SK-N-SH (cell line): ENCODE results near the gene FCSK. TPM values are rescaled to one million over a fixed set of nuclear protein-coding genes. Genes with fewer than 3 reads are reported as not detected.

ENCODE experiments used
- CTCF ChIA-PET: fragments of 300-600, 350-600 bp; formaldehyde crosslinking; extraction: SDS; loops from one replicate; lab custom pipeline; 2021; lab: Yijun Ruan, JAX
- POLR2A ChIA-PET: fragments of 350-600 bp; sonication (Branson Sonifier 250); formaldehyde crosslinking; extraction: SDS; loops from one replicate; lab custom pipeline; 2020; ENCODE audit warnings: antibody characterized with exemption, inconsistent platforms; lab: Yijun Ruan, JAX
- DNase-seq: peaks from one replicate; pipeline ENCODE4 v3.0.0; 2012
- H2AFZ ChIP-seq: fragments of 200-600 bp; sonication (generic); 2 replicates; pipeline ENCODE4 v1.8.1; 2016; ENCODE audit warnings: antibody characterized with exemption, mild to moderate bottlenecking, low read depth
- H3F3A ChIP-seq: fragments of 200-600 bp; sonication (generic); replicated peaks from 2 replicates; pipeline ENCODE3; 2016; ENCODE audit warnings: antibody characterized with exemption, mild to moderate bottlenecking; ENCODE audit not compliant: insufficient read depth
- H3K27ac ChIP-seq, 2 experiments: fragments of 200-500 bp in 1 of 2; fragments of 200-600 bp in 1 of 2; sonication (Bioruptor generic) in 1 of 2; sonication (generic), shearing (Covaris generic) in 1 of 2; 2 replicates each; pipeline versions ENCODE4 v1.5.1 to v1.6.1; 2014 to 2016; ENCODE audit warnings: low read depth in 2 of 2, inconsistent platforms in 1 of 2, low read length in 1 of 2, mild to moderate bottlenecking in 1 of 2, mixed read lengths in 1 of 2
- H3K27me3 ChIP-seq: fragments of 200-600 bp; sonication (generic), shearing (Covaris generic); 2 replicates; pipeline ENCODE4 v1.6.1; 2016; ENCODE audit warnings: mixed run types; ENCODE audit not compliant: insufficient read depth
- H3K36me3 ChIP-seq, 2 experiments: fragments of 200-500 bp in 1 of 2; fragments of 200-600 bp in 1 of 2; sonication (Bioruptor generic) in 1 of 2; sonication (generic) in 1 of 2; replicated peaks in 1 of 2; 2 replicates each; pipeline versions ENCODE3 to v1.5.1; 2014 to 2016; ENCODE audit warnings: low read length in 1 of 2, mild to moderate bottlenecking in 1 of 2; ENCODE audit not compliant: insufficient read depth in 2 of 2, control insufficient read depth in 1 of 2
- H3K4me1 ChIP-seq, 2 experiments: fragments of 200-500 bp in 1 of 2; fragments of 200-600 bp in 1 of 2; sonication (Bioruptor generic) in 1 of 2; sonication (generic), shearing (Covaris generic) in 1 of 2; 2 replicates each; pipeline versions ENCODE4 v1.5.1 to v1.6.1; 2014 to 2016; ENCODE audit warnings: low read depth in 1 of 2, low read length in 1 of 2, mixed run types in 1 of 2; ENCODE audit not compliant: insufficient read depth in 2 of 2, control insufficient read depth in 1 of 2
- H3K4me2 ChIP-seq: fragments of 200-600 bp; sonication (generic), shearing (Covaris generic); 2 replicates; pipeline ENCODE4 v1.6.1; 2017; ENCODE audit warnings: mixed run types
- H3K4me3 ChIP-seq, 2 experiments: fragments of 200-500 bp in 1 of 2; fragments of 200-600 bp in 1 of 2; sonication (Bioruptor generic) in 1 of 2; sonication (generic), shearing (Covaris generic) in 1 of 2; 2 replicates each; pipeline versions ENCODE4 v1.5.1 to v1.8.1; 2014 to 2016; ENCODE audit warnings: low read depth in 2 of 2, inconsistent platforms in 1 of 2, low read length in 1 of 2, mild to moderate bottlenecking in 1 of 2, mixed read lengths in 1 of 2, moderate library complexity in 1 of 2
- H3K79me2 ChIP-seq: fragments of 200-600 bp; sonication (generic); 2 replicates; pipeline ENCODE4 v1.8.1; 2017; ENCODE audit warnings: mild to moderate bottlenecking; ENCODE audit not compliant: insufficient read depth
- H3K9ac ChIP-seq: fragments of 200-600 bp; sonication (generic); 2 replicates; pipeline ENCODE4 v1.6.1; 2017; ENCODE audit warnings: mixed run types
- H3K9me2 ChIP-seq: fragments of 200-600 bp; sonication (generic); 2 replicates; pipeline ENCODE4 v1.6.1; 2017; ENCODE audit warnings: mixed run types
- H3K9me3 ChIP-seq: fragments of 200-600 bp; sonication (generic); 2 replicates; pipeline ENCODE4 v1.6.1; 2017; ENCODE audit warnings: mixed run types, mild to moderate bottlenecking, moderate library complexity
- H4K20me1 ChIP-seq: fragments of 200-600 bp; sonication (generic); 2 replicates; pipeline ENCODE4 v1.6.1; 2017; ENCODE audit warnings: mild to moderate bottlenecking, mixed run types; ENCODE audit not compliant: insufficient read depth
- ELF1 ChIP-seq: IDR thresholded peaks from 2 replicates; pipeline ENCODE4 v1.4.0; 2012
- EP300 ChIP-seq, 2 experiments: IDR thresholded peaks; 2 replicates each; pipeline versions ENCODE4 v1.4.0 to v1.6.1; 2012; ENCODE audit warnings: borderline replicate concordance in 1 of 2, low read depth in 1 of 2, low read length in 1 of 2
- FOSL2 ChIP-seq: IDR thresholded peaks from 2 replicates; pipeline ENCODE4 v1.4.0; 2012; ENCODE audit warnings: low read depth, mild to moderate bottlenecking, moderate library complexity, borderline replicate concordance
- FOXJ3 ChIP-seq: sonication (generic); formaldehyde crosslinking; IDR thresholded peaks from 2 replicates; pipeline ENCODE4 v1.5.1; 2020; ENCODE audit warnings: mild to moderate bottlenecking, missing genetic modification reagents
- GABPA ChIP-seq: IDR thresholded peaks from 2 replicates; pipeline ENCODE4 v1.4.0; 2012; ENCODE audit warnings: low read depth, mild to moderate bottlenecking
- GATA2 ChIP-seq: sonication (generic); formaldehyde crosslinking; IDR thresholded peaks from 2 replicates; pipeline ENCODE4 v1.5.0; 2020; ENCODE audit warnings: mild to moderate bottlenecking, missing genetic modification reagents
- MAX ChIP-seq: IDR thresholded peaks from 2 replicates; pipeline ENCODE4 v1.4.0; 2012; ENCODE audit warnings: low read depth
- MEF2A ChIP-seq: IDR thresholded peaks from 2 replicates; pipeline ENCODE4 v1.4.0; 2012; ENCODE audit warnings: low read depth, borderline replicate concordance
- MXI1 ChIP-seq: IDR thresholded peaks from 2 replicates; pipeline ENCODE4 v1.6.1; 2012; ENCODE audit warnings: mild to moderate bottlenecking, low read depth, low read length, improper control_type of control experiment
- NRF1 ChIP-seq: IDR thresholded peaks from 2 replicates; pipeline ENCODE4 v1.6.1; 2012; ENCODE audit warnings: low read depth, mild to moderate bottlenecking, low read length
- RAD21 ChIP-seq: IDR thresholded peaks from 2 replicates; pipeline ENCODE4 v1.6.1; 2012; ENCODE audit warnings: mild to moderate bottlenecking, low read length
- RCOR1 ChIP-seq: fragments of 150-350 bp; IDR thresholded peaks from 2 replicates; pipeline ENCODE4 v1.6.1; 2017; ENCODE audit warnings: antibody characterized with exemption, low read length
- REST ChIP-seq: IDR thresholded peaks from 2 replicates; pipeline ENCODE4 v1.6.1; 2012; ENCODE audit warnings: mild to moderate bottlenecking, low read depth, low read length, moderate library complexity
- RXRA ChIP-seq: IDR thresholded peaks from 2 replicates; pipeline ENCODE4 v1.4.0; 2012; ENCODE audit warnings: low read depth, mild to moderate bottlenecking, borderline replicate concordance
- TAF1 ChIP-seq: IDR thresholded peaks from 2 replicates; pipeline ENCODE4 v1.6.1; 2012; ENCODE audit warnings: low read depth, mild to moderate bottlenecking, low read length, moderate library complexity, borderline replicate concordance
- USF2 ChIP-seq: fragments of 150-350 bp; IDR thresholded peaks from 2 replicates; pipeline ENCODE4 v1.6.1; 2017; ENCODE audit warnings: antibody characterized with exemption, low read length, low read depth, borderline replicate concordance
- ZBTB33 ChIP-seq: IDR thresholded peaks from 2 replicates; pipeline ENCODE4 v1.4.0; 2012; ENCODE audit warnings: low read depth, borderline replicate concordance
- WGBS: methylation state at CpG from one replicate; pipeline ENCODE4 v1.1.6; 2017; ENCODE audit warnings: low lambda C conversion rate; 5-methylcytosine and 5-hydroxymethylcytosine counted together
- polyA plus RNA-seq, 3 experiments: library from polyadenylated mRNA; depleted of rRNA; stranded (reverse); fragments of >200 nt; gene quantifications; 2 replicates each; pipeline ENCODE4 v1.2.3, GENCODE V29; 2012
- TF ChIP-seq, protein P1 (sequence below): fragments of 200-600 bp; sonication (generic); IDR thresholded peaks from 2 replicates; pipeline ENCODE4 v1.6.1; 2017; ENCODE audit warnings: antibody characterized with exemption, mild to moderate bottlenecking, moderate library complexity

The FCSK gene
- polyA plus RNA-seq, 1 of the 3 experiments (the other 2 are of a cell fraction) = 9.7 TPM

DNA sequence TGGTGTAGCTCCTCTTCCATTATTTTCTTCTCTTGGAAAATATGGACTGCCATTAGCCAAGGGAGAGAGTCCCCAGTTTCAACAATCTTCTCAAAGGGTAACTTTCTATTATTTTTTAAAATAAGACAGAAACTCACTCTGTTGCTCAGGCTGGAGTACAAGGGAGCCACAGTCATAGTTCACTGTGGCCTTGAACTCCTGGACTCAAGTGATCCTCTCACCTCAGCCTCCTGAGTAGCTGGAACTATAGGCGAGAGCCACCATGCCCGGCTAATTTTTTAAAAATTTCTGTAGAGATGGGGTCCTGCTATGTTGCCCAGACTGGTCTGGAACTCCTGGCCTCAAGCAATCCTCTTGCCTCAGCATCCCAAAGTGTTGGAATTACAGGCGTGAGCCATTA lies 55.8 kb downstream of the FCSK start:
- Histone ChIP-seq H3K4me2 (no peak overlapping the region), H3K27me3 (no peaks in the 10 kb centered on the region), H3K79me2 (no peaks in the 10 kb centered on the region), H3K36me3 (peaks cover 50 to 51% of the 10 kb centered on the region in 2 experiments), H2AFZ (no peak overlapping the region), H3K9me3 (no peaks in the 10 kb centered on the region), H3K4me1 (no peaks in the 10 kb centered on the region), H3K27ac (no peak overlapping the region), H3K9ac (no peak overlapping the region), H3K4me3 (no peak overlapping the region), H4K20me1 (no peaks in the 10 kb centered on the region), H3F3A (peaks cover 16% of the 10 kb centered on the region), H3K9me2 (no peaks in the 10 kb centered on the region)
- CTCF ChIA-PET = interaction anchor here (1.2 kb wide), 1 partner anchor 9 kb away, joined by 4 read pairs; no protein-coding TSS in a partner anchor
- POLR2A ChIA-PET = no interaction called here
- WGBS = 100% methylated on average over 3 of the region's 3 CpGs
- no peak for TF ChIP-seq EP300 (IDR thresholded peaks at IDR 0.05; ENCODE audit: borderline replicate concordance in 1 of 2, low read depth in 1 of 2, low read length in 1 of 2)
- no peak for TF ChIP-seq USF2
- TF ChIP-seq ELF1 = no peak
- no peak for TF ChIP-seq MEF2A
- TF ChIP-seq FOSL2 = no peak
- no peak for TF ChIP-seq MXI1
- no peak for TF ChIP-seq TAF1
- TF ChIP-seq FOXJ3 (CRISPR knock-in tag) = no peak
- TF ChIP-seq NRF1 = no peak
- DNase-seq = no peak

- H3K9ac ChIP-seq = no peak overlapping the region
- no peaks in the 10 kb centered on the region for H3K79me2 ChIP-seq
- DNase-seq = no peak
- no peaks in the 10 kb centered on the region for H3K4me1 ChIP-seq
- POLR2A ChIA-PET = no interaction called here
- WGBS = 86% methylated on average over 1 of the region's 1 CpG
- no peaks in the 10 kb centered on the region for H3K9me2 ChIP-seq
- H3K27ac ChIP-seq = no peak overlapping the region
- CTCF ChIA-PET = no interaction called here
- H4K20me1 ChIP-seq = no peaks in the 10 kb centered on the region
- no peak overlapping the region for H2AFZ ChIP-seq
- no peaks in the 10 kb centered on the region for H3K9me3 ChIP-seq
- no peak overlapping the region for H3K4me3 ChIP-seq
- H3K36me3 ChIP-seq = peaks cover 57 to 58% of the 10 kb centered on the region in 2 experiments
- H3K27me3 ChIP-seq = no peaks in the 10 kb centered on the region
- H3K4me2 ChIP-seq = no peak overlapping the region
- H3F3A ChIP-seq = peaks cover 20% of the 10 kb centered on the region
- TF ChIP-seq RXRA (no peak), ELF1 (no peak), NRF1 (no peak), MAX (no peak), MEF2A (no peak), RAD21 (no peak), RCOR1 (no peak), GATA2 (no peak), MXI1 (no peak), ZBTB33 (no peak), REST (no peak), GABPA (no peak), USF2 (no peak)
- TF ChIP-seq, protein P1, sequence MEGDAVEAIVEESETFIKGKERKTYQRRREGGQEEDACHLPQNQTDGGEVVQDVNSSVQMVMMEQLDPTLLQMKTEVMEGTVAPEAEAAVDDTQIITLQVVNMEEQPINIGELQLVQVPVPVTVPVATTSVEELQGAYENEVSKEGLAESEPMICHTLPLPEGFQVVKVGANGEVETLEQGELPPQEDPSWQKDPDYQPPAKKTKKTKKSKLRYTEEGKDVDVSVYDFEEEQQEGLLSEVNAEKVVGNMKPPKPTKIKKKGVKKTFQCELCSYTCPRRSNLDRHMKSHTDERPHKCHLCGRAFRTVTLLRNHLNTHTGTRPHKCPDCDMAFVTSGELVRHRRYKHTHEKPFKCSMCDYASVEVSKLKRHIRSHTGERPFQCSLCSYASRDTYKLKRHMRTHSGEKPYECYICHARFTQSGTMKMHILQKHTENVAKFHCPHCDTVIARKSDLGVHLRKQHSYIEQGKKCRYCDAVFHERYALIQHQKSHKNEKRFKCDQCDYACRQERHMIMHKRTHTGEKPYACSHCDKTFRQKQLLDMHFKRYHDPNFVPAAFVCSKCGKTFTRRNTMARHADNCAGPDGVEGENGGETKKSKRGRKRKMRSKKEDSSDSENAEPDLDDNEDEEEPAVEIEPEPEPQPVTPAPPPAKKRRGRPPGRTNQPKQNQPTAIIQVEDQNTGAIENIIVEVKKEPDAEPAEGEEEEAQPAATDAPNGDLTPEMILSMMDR = no peak
These were observed 57.4 kb downstream of the FCSK start for GRCh38 chr16:70511833-70512232.
